ENCODE measurements around the gene JUP.

DNA sequence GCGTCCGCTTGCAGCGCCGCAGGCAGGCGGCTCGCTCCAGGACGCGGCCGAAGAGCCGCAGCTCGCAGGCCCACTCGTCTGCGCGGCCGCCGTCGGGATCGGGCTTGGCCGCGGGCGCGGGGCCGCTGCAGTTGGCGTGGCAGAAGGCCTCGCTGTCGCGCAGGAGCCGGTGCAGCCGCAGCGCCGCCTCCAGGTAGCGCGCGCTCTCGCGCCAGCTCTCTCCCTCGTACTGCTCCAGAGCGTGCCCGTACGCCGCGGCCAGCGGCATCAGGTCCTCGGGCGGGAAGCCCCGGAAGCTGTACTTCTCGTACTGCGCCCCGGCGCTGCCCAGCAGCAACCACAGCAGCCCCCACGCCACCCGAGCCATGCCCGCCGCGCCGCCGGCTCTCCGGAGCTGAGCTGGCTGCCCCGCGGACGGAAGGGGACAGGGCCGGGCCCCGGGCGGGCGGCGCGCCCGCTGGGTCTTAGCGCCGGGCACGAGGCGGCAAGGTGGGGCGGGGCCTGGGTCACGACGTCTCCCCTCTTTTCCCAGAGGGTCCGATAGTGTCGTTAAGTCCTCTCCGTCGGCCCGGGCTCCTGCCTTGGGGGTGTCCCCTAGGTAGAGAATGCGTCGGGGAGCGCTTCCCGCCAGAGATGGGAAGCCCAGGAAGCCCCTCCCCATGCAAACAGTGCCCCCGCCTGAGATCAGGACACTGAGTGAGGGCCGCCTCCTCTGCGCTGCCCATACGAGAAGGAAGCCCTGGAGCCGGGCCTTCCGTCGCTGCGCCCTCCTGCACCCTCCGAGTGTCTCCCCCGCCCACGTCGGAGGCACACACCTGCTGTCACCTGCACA lies 25.3 kb upstream of the JUP start, which contains the start of gene P3H4:
- TF ChIP-seq, protein P1, sequence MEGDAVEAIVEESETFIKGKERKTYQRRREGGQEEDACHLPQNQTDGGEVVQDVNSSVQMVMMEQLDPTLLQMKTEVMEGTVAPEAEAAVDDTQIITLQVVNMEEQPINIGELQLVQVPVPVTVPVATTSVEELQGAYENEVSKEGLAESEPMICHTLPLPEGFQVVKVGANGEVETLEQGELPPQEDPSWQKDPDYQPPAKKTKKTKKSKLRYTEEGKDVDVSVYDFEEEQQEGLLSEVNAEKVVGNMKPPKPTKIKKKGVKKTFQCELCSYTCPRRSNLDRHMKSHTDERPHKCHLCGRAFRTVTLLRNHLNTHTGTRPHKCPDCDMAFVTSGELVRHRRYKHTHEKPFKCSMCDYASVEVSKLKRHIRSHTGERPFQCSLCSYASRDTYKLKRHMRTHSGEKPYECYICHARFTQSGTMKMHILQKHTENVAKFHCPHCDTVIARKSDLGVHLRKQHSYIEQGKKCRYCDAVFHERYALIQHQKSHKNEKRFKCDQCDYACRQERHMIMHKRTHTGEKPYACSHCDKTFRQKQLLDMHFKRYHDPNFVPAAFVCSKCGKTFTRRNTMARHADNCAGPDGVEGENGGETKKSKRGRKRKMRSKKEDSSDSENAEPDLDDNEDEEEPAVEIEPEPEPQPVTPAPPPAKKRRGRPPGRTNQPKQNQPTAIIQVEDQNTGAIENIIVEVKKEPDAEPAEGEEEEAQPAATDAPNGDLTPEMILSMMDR (IDR thresholded peaks at IDR 0.05; ENCODE audit: poor library complexity): peak; percentile 59
- TF ChIP-seq EZH2 (IDR thresholded peaks at IDR 0.05; ENCODE audit: borderline replicate concordance) (no peak), EZH2phosphoT487 (IDR thresholded peaks at IDR 0.05; ENCODE audit: low read depth, severe bottlenecking, unreplicated experiment) (no peak)

Measured in hepatocyte (in vitro differentiated cells).